GM13976 (cell line): ENCODE data around the gene CKAP5.

Experiments
- DNase-seq: peaks from one replicate; pipeline ENCODE4 v3.0.0; 2012; ENCODE audit warnings: low spot score
- in situ Hi-C: fragments of 300-500 bp; cut with MboI; formaldehyde crosslinking; loops from one replicate; pipeline ENCODE4 v1.12.0; 2022; ENCODE audit warnings: low sequenced_read_pairs, mixed read lengths, inconsistent platforms; ENCODE audit not compliant: unreplicated experiment
- TF ChIP-seq, protein P1 (sequence below): IDR thresholded peaks from 2 replicates; pipeline ENCODE4 v1.5.1; 2012; ENCODE audit warnings: borderline replicate concordance, mild to moderate bottlenecking; ENCODE audit not compliant: insufficient read depth; ENCODE audit errors: extremely low read depth, missing control alignments, control extremely low read depth

Gene CKAP5

DNA sequence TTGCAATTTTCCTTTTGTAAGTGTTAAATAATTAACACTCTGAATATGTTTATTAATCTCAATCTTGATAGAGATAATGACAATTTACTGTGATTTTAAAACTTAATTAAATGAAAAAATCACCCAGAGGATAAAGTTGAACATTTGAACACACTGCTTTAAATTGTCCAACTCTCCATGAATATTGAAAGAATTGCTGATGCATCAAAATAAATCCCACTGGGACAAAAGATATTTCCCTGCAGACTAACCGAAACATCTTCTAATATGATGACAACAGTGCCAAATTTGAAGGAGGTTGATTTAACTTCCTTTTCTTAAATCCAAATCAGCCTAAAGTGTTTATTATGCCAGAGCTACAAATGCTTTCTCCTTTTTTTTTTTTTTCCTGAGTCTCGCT, 79.4 kb downstream of the CKAP5 start:
- DNase-seq: no peak
- TF ChIP-seq, protein P1, sequence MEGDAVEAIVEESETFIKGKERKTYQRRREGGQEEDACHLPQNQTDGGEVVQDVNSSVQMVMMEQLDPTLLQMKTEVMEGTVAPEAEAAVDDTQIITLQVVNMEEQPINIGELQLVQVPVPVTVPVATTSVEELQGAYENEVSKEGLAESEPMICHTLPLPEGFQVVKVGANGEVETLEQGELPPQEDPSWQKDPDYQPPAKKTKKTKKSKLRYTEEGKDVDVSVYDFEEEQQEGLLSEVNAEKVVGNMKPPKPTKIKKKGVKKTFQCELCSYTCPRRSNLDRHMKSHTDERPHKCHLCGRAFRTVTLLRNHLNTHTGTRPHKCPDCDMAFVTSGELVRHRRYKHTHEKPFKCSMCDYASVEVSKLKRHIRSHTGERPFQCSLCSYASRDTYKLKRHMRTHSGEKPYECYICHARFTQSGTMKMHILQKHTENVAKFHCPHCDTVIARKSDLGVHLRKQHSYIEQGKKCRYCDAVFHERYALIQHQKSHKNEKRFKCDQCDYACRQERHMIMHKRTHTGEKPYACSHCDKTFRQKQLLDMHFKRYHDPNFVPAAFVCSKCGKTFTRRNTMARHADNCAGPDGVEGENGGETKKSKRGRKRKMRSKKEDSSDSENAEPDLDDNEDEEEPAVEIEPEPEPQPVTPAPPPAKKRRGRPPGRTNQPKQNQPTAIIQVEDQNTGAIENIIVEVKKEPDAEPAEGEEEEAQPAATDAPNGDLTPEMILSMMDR: no peak
- in situ Hi-C loops: no loop called here

DNA sequence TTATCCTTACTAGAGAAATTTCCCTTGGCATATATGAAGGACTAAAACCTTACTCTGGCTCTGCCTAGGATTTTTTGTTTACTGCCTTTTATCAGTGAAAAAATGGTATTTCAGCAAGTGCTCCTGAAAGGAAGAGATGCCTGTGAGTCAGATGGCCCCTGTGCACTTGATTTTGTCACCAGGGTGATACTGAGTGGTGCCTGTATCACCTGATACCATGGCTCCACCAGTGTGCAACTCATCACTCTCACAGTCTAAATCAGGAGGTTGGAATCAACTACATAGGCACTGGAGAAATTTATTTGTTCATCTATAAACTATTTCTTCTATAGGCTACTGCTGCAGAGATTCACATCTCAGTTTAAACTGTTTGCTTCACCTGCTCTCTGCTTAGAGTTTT, 83.8 kb downstream of the CKAP5 start:
- in situ Hi-C loops: no loop called here
- DNase-seq: no peak
- TF ChIP-seq, protein P1: no peak

DNA sequence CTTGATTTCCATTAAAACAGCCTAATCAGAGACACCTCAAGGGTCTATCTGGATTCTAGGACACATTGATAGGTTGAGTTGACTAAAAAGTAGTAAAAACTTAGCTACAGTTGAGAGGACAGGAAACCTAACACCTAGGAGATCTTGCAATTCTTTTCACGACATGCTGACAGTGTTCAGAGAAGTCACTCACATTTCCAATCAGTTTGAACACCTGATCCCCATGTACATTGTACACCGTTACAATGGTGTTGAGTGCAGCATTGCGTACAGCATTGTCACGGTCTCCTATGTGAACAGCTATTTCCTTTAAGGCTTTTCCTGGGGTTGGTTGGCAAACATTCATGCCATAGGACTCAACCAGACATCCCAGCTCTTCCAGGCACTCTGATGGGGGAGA, 84.3 kb downstream of the CKAP5 start:
- in situ Hi-C loops: no loop called here
- TF ChIP-seq, protein P1: no peak

DNA sequence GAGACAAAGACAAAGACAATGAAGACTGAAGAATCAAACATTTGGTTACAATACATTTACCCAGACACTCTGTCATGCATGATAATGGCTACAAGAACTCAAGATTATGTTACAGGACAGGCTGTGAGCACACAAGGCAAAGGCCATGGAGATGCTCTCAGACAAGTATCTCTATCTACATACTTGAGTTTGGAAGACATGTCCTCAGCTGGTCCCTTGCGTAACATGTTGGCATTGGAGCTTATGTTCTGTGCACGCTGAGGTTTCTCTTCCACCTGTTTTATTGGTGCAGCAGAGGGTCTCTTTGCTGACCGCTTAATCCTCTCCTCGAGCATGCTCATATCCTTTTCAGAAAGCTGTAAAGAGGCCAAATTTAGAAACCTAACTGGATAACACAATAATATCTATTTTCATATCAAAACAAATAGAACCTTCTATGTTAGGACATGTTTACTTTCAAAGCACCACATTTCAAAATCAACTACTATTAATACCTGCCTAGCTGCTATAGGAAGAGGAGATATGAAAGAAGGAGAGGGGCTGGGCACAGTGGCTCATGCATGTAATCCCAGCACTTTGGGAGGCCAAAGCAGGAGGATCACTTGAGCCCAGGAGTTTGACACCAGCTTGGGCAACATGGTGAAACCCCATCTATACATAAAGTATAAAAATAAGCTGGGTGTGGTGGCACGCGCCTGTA, 85.5 kb downstream of the CKAP5 start:
- in situ Hi-C loops: no loop called here
- no peak for DNase-seq
- TF ChIP-seq, protein P1: no peak

More for the DNA sequence above, 84.3 kb downstream of the CKAP5 start:
- DNase-seq: no peak

DNA sequence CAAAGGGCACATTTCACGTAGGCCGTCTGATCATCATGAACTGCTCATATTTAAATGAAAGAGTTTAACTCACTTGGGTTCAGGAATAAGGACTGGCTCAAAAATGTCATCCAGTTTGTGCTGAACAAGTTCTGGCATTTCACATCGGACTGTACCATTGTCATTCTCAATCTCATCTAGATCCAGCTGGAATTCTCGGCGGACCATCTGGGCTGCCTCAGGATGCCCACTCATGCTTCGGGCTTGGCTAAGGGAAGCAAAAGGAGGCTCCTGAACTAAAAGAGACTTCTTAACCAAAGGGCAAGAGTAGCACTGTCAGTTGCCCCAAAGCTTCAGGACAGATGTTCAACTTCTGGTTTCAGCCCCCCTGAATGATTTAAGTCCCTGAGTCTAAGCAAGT, 86.9 kb downstream of the CKAP5 start:
- in situ Hi-C loops: no loop called here
- TF ChIP-seq, protein P1: no peak

DNA sequence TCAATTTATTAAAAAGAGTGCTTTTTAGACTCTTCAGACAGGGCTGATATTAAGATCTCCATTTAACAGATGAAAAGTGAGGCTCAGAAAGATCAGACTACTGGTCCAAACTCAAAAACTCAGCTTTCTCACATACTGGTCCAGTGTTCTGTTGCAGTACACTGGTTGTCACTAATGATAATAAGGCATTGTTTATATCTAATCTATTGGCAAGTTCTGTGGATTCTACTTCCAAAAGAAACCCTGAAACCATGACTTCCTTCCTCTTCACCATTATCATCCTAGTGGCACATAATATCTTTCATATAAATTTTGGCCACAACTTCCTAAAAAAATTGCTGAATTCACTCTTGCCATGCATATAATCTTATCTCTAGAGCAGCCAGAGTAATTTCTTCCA, 90.1 kb downstream of the CKAP5 start:
- in situ Hi-C loops: no loop called here
- TF ChIP-seq, protein P1: no peak
- DNase-seq: no peak

More for the DNA sequence above, 86.9 kb downstream of the CKAP5 start:
- no peak for DNase-seq
